ENCODE results near the gene ZC3HAV1L. TPM values are rescaled to one million over a fixed set of nuclear protein-coding genes. Genes with fewer than 3 reads are reported as not detected.
"Not testable (repeated sequence)": the region's sequence is repeated elsewhere in the genome, so short reads cannot be mapped to it uniquely, and the experiment has no call there.

The ZC3HAV1L gene
- total RNA-seq, 1 donor from 2014 or later: 50.2 TPM

DNA sequence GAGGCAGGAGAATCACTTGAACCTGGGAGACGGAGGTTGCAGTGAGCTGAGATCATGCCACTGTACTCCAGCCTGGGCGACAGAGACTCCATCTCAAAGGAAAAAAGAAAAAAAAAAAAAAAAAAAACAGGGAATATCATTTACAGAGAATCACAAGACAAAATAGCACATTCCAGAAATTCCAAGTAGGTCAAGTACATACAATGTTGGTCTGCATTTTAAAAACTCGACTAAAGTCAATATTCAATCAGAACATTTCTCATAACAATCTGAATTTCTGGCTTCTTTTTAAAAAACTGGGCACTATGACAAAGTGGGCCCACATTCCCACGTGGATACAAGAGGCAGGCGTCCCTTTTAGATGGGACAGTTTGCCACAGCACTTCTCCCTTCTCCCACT, 12.8 kb downstream of the ZC3HAV1L start:
- no peak for DNase-seq (ENCODE audit: extremely low read depth, low read depth, low spot score)

DNA sequence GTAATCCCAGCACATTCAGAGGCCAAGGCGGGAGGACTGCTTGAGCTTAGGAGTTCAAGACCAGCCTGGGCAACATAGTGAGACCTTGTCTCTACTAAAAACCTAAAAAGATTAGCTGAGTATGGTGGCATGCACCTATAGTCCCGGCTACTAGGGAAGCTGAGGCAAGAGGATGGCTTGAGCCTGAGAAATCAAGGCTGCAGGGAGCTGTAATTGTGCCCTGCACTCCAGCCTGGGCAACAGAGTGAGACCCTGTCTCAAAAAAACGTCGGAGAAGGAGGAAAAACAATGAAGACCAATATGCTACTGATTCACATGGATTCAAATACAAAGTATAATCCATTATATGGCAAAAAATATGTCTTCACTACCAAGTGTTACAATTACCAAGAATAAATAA, 13.6 kb downstream of the ZC3HAV1L start:
- DNase-seq (ENCODE audit: extremely low read depth, low read depth, low spot score): no peak

GRCh38 chr7:139018910-139019309, 16.9 kb downstream of the ZC3HAV1L start:
- no peak for DNase-seq (ENCODE audit: extremely low read depth, low read depth, low spot score)

DNA sequence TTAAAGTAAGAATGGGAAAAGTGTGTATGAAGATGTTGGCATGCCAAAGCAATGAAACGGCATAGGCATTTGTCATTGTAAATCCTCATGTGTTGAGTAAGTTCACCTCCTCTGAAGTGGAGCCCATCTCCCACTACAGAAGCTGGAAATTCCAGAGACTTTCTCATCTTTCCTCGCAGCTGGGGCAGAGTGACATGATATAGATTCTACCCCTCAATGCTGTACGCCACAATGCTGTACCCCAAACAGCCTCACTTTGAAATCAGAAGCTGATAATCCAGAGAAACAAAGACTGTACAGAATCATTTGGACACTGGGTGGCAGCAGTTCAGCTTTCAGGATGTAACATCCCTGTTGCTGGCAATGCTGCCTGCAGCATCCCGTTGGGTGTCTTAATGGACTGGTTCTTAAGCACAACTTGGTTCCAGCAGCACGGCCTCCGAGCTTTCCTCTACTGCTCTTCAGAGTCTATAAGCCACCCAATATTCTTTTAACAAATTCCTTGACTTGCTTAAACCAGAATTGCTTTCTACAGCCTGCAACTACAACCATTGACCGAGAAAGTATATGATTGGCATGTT, 18.8 kb downstream of the ZC3HAV1L start:
- DNase-seq (ENCODE audit: extremely low read depth, low read depth, low spot score): peak; percentile 51

- DNase-seq (ENCODE audit: extremely low read depth, low read depth, low spot score): no peak
Observed at GRCh38 chr7:139011373-139011772, 24.5 kb downstream of the ZC3HAV1L start.

DNA sequence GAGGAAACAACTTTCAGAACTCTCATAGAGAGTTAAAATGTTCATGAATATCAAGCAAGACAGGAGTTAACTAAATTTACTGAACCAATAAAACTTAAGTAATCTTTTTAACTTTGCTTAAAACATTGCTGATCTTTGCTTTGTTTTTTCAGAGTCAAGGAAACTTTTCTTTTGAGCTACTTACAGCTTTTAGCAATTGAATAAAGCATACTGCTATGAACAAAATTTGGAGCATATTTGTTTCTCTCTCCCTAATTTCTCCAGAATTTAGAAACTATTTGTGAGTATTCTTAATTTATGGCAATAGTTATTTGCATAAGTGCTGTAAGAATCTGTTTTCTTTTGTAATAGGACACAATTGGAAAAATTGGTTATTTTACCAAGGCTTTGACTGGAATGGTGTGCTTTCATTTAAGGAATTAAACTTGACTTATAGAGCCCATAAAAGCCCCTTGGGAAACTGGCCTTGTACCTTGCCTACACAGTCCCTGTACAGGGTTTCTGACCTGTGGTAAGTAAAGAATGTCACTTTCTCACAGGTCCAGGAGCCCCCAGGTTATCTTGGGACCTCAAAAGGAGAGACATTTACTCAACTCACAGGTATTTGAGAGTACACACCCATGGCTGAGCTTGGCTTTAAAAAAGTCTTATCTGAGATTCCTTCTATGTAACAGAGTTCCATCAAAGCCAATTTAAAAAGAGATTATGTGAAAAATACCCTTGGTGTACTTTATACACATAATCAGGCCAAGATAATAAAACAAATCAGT, 31.3 kb downstream of the ZC3HAV1L start:
- DNase-seq (ENCODE audit: extremely low read depth, low read depth, low spot score): no peak

DNA sequence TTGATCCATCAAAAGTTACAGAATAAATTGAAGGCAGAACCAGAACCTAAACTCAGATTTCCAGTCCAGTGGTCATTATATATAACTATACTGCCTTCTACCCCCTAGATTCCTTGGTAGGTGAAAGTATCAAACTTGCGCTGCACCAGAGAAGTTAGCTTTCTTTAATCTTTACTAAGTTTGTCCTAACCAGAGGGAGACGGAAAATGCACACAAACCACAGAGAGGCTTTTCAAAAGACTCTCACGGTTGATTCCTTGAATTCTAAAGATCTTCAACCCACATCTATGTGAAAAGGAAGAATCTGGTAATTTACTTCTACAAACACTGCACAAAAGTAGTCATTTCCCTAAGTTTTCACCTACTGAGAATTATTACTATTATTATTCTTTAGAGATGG, 36.4 kb downstream of the ZC3HAV1L start:
- no peak for DNase-seq (ENCODE audit: extremely low read depth, low read depth, low spot score)

GRCh38 chr7:138992052-138992531, 43.8 kb downstream of the ZC3HAV1L start:
- DNase-seq (ENCODE audit: extremely low read depth, low read depth, low spot score): no peak

GRCh38 chr7:138987686-138988085, 48.2 kb downstream of the ZC3HAV1L start:
- DNase-seq (ENCODE audit: extremely low read depth, low read depth, low spot score): no peak

DNA sequence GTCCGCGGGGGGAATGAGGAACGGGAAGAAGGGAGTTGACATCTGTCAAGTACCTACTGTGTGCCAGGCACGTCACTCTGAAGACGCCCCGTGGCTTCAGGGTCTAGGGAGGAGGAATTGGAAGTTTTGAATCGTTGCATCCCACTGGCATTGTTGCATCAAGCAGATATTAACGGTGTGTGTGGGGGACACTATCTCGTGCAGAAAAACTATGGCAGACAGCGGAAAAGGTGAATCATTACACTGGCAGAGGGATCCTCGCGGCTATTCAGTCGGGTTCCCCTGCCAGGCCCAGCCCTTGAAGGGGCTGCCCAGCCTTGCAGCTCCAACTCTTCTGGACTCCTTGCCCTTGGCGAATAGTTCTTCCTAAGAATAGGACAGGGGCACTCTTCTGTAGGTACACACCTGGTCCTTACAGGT, 53.6 kb downstream of the ZC3HAV1L start:
- DNase-seq (ENCODE audit: extremely low read depth, low read depth, low spot score): no peak

DNA sequence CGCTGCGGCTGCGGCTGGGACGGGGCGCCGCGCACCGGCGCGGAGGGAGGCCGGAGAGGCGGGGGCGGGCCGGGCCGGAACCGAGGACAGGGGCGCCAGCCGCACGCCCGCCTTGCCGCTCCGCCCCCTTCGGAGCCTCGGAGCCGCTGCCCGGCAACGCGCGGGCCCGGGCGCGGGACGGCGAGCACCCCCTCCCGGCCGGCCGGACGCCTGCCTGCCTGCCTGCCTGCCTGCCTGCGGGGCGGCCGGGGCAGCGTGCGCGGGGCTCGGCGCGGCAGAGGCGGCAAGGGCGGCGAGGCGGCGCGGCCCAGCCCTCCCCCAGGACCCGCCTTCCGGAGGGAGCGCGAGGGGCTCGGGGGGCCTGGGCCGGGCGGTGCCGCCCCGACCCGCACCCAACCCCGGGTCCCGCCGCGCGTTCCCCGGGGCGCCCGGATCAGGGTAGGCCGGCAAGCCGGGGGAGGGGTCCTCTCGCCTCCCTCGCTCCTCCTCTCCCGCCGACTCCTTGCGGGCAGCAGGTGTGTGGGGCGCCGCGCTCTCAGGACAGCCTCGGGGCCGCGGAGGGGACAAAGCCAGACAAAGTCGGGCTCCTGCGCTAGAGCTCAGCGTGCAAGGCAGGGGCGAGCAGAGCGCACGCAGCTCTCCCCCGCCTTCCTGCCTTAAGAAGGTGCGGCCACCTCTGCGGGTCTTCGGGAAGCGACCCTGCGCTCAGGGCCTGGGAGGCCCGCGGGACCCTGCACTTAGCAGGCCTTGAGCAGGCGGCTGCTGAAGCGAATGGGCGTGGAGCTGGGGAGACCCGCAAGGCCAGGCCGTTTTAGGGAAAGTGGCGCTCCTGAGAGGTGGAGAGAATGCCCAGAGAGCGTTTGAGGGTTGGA, 54.3 kb downstream of the ZC3HAV1L start, which contains the start of gene KIAA1549:
TSS of gene KIAA1549 (minus strand) at position 58 of the 872 bp plus-strand sequence. CDS start 120 bp downstream, outside the sequence.
- DNase-seq (ENCODE audit: extremely low read depth, low read depth, low spot score): no peak

GRCh38 chr7:138980563-138981291, 55.1 kb downstream of the ZC3HAV1L start:
- no peak for DNase-seq (ENCODE audit: extremely low read depth, low read depth, low spot score)

- no peak for DNase-seq (ENCODE audit: extremely low read depth, low read depth, low spot score)
Observed at GRCh38 chr7:138979988-138980562, 55.8 kb downstream of the ZC3HAV1L start.

- no peak for DNase-seq (ENCODE audit: extremely low read depth, low read depth, low spot score)
Observed at GRCh38 chr7:138979226-138979979, 56.4 kb downstream of the ZC3HAV1L start.

DNA sequence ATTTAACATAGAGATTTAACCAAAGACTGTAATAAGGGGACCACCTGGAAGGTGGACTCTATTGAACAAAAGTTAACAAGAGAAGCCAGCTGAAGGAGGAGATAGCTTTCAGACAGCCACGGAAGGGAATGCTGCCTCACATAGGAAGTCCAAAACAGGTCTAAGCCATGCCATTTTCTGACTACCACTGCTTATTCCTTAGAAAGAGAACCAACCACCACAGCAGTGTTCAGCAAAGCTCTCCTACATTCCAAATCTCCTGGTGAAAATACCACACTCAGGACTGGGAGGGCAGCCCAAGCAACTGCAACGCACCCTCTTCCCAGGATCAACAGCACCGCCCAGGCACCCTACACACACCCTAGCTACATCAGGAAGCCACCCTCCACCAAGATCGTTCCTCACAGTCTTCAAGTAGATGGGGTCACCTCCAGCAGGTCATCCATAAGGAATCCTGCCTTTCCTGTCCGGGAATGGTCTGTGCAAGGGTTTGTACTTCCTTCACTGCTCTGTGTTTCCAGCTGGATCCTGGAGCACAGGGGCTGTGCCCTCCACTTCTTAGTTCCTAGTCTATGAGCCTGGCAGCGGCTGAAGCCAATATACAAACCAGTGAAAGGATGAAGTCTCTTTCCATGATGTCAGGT, 57.2 kb downstream of the ZC3HAV1L start:
- DNase-seq (ENCODE audit: extremely low read depth, low read depth, low spot score): no peak

GRCh38 chr7:138976161-138976560, 59.7 kb downstream of the ZC3HAV1L start:
- DNase-seq (ENCODE audit: extremely low read depth, low read depth, low spot score): not testable (repeated sequence)
